ENCODE measurements around the gene KIF22.

Gene KIF22

GRCh38 chr16:29743827-29744531, 46.6 kb upstream of the KIF22 start:
- H3K4me2 ChIP-seq (ENCODE audit: low read depth, low read length, poor library complexity, severe bottlenecking): no peak overlapping the region
- H2AFZ ChIP-seq (ENCODE audit: low read depth, low read length, severe bottlenecking): no peak overlapping the region
- H3K27me3 ChIP-seq (ENCODE audit: low read length): no peaks in the 10 kb centered on the region
- H3K79me2 ChIP-seq (ENCODE audit: insufficient read depth, low read length): no peaks in the 10 kb centered on the region
- no peaks in the 10 kb centered on the region for H3K9me3 ChIP-seq (ENCODE audit: insufficient read depth, low read length)
- H3K36me3 ChIP-seq (ENCODE audit: low read length): no peaks in the 10 kb centered on the region
- no peak for TF ChIP-seq CTCF (IDR thresholded peaks at IDR 0.05; ENCODE audit: insufficient read depth, low read length, poor library complexity, severe bottlenecking)
- TF ChIP-seq EZH2phosphoT487 (conservative IDR thresholded peaks at IDR 0.05; ENCODE audit: low read length): no peak
- no peak overlapping the region for H3K4me3 ChIP-seq (ENCODE audit: insufficient read depth, low read length, poor library complexity, severe bottlenecking)
- H3K27ac ChIP-seq (ENCODE audit: low read depth, low read length): no peak overlapping the region
- H4K20me1 ChIP-seq (ENCODE audit: low read depth, low read length): no peaks in the 10 kb centered on the region
- no peak overlapping the region for H3K9ac ChIP-seq (ENCODE audit: low read length)
- H3K9me2 ChIP-seq (replicated peaks; ENCODE audit: insufficient read depth, low read length): no peaks in the 10 kb centered on the region
- H3F3A ChIP-seq (ENCODE audit: insufficient read depth): no peaks in the 10 kb centered on the region

DNA sequence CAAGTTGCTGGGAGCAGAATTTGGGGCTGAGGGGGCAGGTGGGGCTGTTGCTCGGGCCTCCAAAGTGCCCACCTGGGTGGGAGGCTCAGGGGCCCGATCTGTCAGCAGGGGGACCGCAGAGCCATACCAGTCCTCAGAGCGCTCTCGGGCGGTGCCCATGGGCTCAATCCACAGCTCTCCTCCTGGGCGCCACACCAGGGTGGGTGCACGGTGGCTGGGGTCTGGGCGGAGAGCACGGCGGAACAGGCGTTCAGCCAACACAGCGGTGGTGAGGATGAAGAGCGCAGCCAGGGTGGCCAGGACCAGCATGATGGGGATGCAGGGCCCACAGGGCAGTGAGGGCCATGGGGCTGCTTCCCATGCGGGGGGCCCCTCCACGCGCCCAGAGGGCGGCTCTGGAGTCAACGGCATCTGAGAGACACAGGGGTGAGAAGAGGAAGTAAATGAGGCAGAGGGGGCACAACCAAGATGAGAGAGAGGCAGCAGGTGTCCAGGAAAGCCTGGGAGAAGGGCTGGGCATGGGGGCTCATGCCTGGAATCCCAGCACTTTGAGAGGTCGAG, 45.9 kb upstream of the KIF22 start:
- no peak overlapping the region for H3K27ac ChIP-seq (ENCODE audit: low read depth, low read length)

GRCh38 chr16:29745121-29745852, 45.3 kb upstream of the KIF22 start:
- H3K79me2 ChIP-seq (ENCODE audit: insufficient read depth, low read length): no peaks in the 10 kb centered on the region
- H2AFZ ChIP-seq (ENCODE audit: low read depth, low read length, severe bottlenecking): peak overlapping the region; percentile 51
- no peaks in the 10 kb centered on the region for H4K20me1 ChIP-seq (ENCODE audit: low read depth, low read length)
- H3K4me2 ChIP-seq (ENCODE audit: low read depth, low read length, poor library complexity, severe bottlenecking): peak overlapping the region; percentile 37
- H3F3A ChIP-seq (ENCODE audit: insufficient read depth): no peaks in the 10 kb centered on the region
- no peaks in the 10 kb centered on the region for H3K9me3 ChIP-seq (ENCODE audit: insufficient read depth, low read length)
- no peak overlapping the region for H3K4me3 ChIP-seq (ENCODE audit: insufficient read depth, low read length, poor library complexity, severe bottlenecking)
- H3K9me2 ChIP-seq (replicated peaks; ENCODE audit: insufficient read depth, low read length): no peaks in the 10 kb centered on the region
- peak overlapping the region; percentile 40; the same call in 1 of the 2 replicates for H3K9ac ChIP-seq (ENCODE audit: low read length)
- no peaks in the 10 kb centered on the region for H3K27me3 ChIP-seq (ENCODE audit: low read length)
- TF ChIP-seq EZH2phosphoT487 (conservative IDR thresholded peaks at IDR 0.05; ENCODE audit: low read length): no peak
- TF ChIP-seq CTCF (IDR thresholded peaks at IDR 0.05; ENCODE audit: insufficient read depth, low read length, poor library complexity, severe bottlenecking): no peak
- H3K27ac ChIP-seq (ENCODE audit: low read depth, low read length): no peak overlapping the region
- H3K36me3 ChIP-seq (ENCODE audit: low read length): no peaks in the 10 kb centered on the region

More for the DNA sequence above, 45.9 kb upstream of the KIF22 start:
- no peaks in the 10 kb centered on the region for H3K9me3 ChIP-seq (ENCODE audit: insufficient read depth, low read length)
- no peaks in the 10 kb centered on the region for H3K79me2 ChIP-seq (ENCODE audit: insufficient read depth, low read length)
- H3K9ac ChIP-seq (ENCODE audit: low read length): no peak overlapping the region
- no peaks in the 10 kb centered on the region for H4K20me1 ChIP-seq (ENCODE audit: low read depth, low read length)
- TF ChIP-seq EZH2phosphoT487 (conservative IDR thresholded peaks at IDR 0.05; ENCODE audit: low read length) (no peak), CTCF (IDR thresholded peaks at IDR 0.05; ENCODE audit: insufficient read depth, low read length, poor library complexity, severe bottlenecking) (no peak)
- H3K9me2 ChIP-seq (replicated peaks; ENCODE audit: insufficient read depth, low read length): no peaks in the 10 kb centered on the region
- no peak overlapping the region for H3K4me2 ChIP-seq (ENCODE audit: low read depth, low read length, poor library complexity, severe bottlenecking)
- H2AFZ ChIP-seq (ENCODE audit: low read depth, low read length, severe bottlenecking): no peak overlapping the region
- no peaks in the 10 kb centered on the region for H3K27me3 ChIP-seq (ENCODE audit: low read length)
- H3F3A ChIP-seq (ENCODE audit: insufficient read depth): no peaks in the 10 kb centered on the region
- no peak overlapping the region for H3K4me3 ChIP-seq (ENCODE audit: insufficient read depth, low read length, poor library complexity, severe bottlenecking)
- H3K36me3 ChIP-seq (ENCODE audit: low read length): no peaks in the 10 kb centered on the region

All from SU-DHL-6 (cell line).